Epithelial cell of umbilical artery (primary cell): ENCODE measurements around the gene UBE2Q2. TPM values are rescaled to one million over a fixed set of nuclear protein-coding genes. Genes with fewer than 3 reads are reported as not detected.

Experiments
- total RNA-seq: library from RNA; depleted of rRNA; stranded (reverse); fragments of >200 nt; gene quantifications from 2 replicates; pipeline ENCODE4 v1.2.3, GENCODE V29; 2014

The UBE2Q2 gene
- total RNA-seq: 41.9 and 57.1 TPM in 2 replicates

DNA sequence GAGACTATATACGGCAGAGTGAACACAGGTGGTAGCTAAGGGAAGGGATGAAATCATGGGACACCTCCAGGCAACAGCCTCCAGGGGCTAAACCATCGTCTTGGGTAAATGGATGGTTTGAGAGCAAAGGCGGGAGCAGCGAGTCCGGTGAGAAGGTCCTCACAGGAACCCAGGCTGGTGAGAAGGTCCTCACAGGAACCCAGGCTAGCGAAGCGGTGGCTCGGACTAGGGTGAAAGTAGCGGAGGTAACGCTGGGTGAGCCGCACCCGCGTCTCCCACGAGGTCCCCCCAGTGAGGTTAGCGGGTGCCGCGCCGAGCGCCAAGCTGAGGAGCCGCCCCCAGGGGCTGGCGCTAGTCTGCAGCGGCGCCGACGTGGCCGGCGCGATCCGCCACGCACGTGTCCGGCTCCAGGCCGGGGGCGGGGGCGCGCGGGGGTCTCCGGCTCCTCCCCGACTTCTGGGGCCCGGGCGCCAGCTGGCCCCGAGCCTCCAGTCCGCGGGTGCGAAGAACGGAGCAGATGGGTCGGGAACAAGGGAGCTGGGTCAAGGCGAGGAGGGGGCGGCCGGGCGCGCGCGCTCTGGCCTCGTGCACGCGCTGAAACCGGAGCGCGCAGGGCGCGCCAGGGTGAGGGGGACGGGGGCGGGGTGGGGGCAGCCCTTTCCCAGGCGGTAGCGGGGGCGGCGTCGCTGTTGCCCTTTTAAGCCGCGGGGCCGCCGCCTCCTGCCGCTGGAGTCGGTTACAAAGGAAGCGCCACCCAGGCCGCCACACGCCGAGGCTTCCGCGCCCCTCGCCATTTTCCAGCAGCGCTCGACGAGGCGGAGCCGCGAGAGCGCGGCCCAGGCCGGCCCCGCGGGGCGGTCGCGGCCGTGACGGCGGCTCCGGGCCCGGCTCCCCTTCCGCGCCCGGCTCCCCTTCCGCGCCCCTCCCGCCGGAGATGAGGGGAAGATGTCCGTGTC, at the start of gene UBE2Q2:
UBE2Q2 (plus strand) TSS at position 726 of the 956 bp plus-strand sequence; CDS start at position 946, 220 bp downstream.

DNA sequence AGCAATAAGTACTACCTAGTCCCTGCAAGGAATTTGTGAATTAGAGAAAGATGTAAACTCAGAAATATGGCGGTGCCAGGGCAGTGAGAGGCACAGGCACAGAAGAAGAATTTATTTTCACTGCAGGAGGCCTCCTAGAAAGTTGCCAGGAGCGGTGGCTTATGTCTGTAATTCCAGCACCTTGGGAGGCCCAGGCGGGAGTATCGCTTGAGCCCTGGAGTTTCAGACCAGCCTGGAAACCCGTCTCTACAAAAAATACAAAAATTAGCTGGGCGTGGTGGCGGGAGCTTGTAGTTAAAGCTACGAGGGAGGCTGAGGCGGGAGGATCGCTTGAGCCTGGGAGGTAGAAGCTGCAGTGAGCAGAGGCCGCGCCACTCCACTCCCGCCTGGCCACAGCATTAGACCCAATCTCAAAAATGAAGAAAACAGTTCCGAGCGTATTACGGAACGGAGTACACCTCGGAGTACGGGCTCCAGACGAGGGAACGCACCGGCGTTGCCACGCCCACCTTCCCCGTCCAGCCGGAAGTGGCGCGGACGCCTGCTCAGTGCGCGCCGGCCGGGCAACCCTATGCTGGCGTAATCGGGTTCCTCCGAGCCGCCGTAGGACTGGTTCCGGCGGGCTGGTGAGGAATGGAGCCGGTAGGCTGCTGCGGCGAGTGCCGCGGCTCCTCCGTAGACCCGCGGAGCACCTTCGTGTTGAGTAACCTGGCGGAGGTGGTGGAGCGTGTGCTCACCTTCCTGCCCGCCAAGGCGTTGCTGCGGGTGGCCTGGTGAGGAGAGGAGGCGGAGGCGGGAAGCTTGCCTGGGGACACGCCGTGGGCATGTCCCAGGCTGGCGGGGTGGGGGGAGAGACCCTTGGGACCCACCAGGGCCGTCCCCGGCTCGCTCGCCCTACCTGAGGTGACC, 60.3 kb downstream of the UBE2Q2 start, which contains the start of gene FBXO22:
FBXO22 (plus strand) TSS at position 548 of the 909 bp plus-strand sequence; CDS start at position 634, 86 bp downstream.

Other genes starting within 250 kb of the UBE2Q2 start
- 24.4 and 28.1 TPM in 2 replicates for gene SNUPN, start 217.7 kb upstream of the UBE2Q2 start, total RNA-seq
- gene IMP3, start 203.2 kb upstream of the UBE2Q2 start, total RNA-seq: 96.5 and 103 TPM in 2 replicates
- 4.0 and 4.5 TPM in 2 replicates for gene SNX33, start 195.5 kb upstream of the UBE2Q2 start, total RNA-seq
- 0.32 and 1.2 TPM in 2 replicates for gene CSPG4, start 130.6 kb upstream of the UBE2Q2 start, total RNA-seq
- gene FBXO22, start 60.4 kb downstream of the UBE2Q2 start, total RNA-seq: 34.8 and 74.9 TPM in 2 replicates
- not detected in 2 replicates for gene NRG4, start 169.0 kb downstream of the UBE2Q2 start, total RNA-seq
- under 0.01 TPM in 1 of 2 replicates, not detected in the other for gene TMEM266, start 216.5 kb downstream of the UBE2Q2 start, total RNA-seq